ENCODE results near the gene IDNK. TPM values are rescaled to one million over a fixed set of nuclear protein-coding genes. Genes with fewer than 3 reads are reported as not detected.
A peak's percentile ranks its signal among the peaks of the same experiment; 100 is the strongest.
"Not testable (repeated sequence)": the region's sequence is repeated elsewhere in the genome, so short reads cannot be mapped to it uniquely, and the experiment has no call there.

The IDNK gene
- 6.1 TPM for total RNA-seq
- long read RNA-seq, transcript IDNK-202 (5 exons, 692 nt) = major isoform, 6 of 16 reads
- long read RNA-seq, partial matches to known transcripts = 0 of 16 reads
- long read RNA-seq, other reads (novel, unspliced or antisense) = 9 of 16 reads

DNA sequence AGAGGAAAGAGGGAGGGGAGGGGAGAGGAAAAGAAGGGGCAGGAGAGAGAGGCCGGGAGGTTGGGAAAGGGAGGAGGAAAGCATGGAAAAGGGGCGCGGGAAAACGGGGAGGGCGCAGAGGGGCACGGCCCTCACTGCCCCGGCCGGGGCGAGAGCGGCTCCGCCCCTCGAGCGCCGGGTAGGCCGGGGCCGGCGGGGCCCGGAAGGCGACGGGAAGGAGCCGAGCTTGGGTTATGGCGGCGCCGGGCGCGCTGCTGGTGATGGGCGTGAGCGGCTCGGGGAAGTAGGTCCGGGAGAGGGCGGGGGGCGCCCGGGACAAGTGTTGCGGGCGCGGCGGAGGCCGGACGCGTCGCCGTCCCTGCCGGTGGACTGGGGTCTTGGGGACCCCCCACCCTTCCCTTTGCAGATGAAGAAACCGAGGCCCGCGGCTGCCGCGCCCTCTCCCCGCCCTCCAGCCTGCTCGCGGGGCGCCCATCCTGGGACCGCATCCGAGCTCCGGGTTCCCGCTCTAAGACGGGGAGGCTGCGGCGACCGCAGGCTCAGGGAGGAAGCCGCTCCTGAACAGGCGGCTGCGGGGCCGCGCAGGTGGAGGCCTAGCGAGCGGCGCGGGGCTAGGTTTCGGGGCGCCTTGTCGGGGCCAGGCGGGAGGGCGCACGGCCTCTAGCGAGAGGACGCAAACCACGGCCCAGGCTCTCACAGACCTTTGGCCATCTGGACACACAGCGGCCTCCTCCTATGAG lies at the start of gene IDNK:
Gene IDNK, plus strand, starts transcription at position 205 of the 740 bp plus-strand sequence. Its CDS starts 29 bp downstream, at position 234.
- no peak for DNase-seq (ENCODE audit: low spot score)

DNA sequence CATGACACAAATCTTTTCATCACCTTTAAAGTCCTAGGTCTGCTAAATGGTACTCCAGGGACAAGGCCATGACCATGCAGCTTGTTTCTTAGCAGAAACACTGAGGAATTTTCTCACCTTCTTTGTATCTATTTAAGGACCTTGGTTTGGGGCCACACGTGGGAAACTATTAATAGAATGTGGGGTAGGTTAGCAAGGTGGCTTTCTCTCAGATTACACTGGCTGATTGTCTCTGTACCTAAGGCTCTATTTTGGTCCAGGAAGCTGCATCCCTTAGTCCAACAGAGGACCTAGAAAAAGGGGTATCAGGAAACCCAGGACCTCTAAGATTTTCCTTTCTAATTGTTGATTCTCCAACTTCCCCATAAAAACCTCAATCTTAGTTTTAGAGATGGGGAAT lies 48.5 kb upstream of the IDNK start:
- DNase-seq (ENCODE audit: low spot score) = no peak

DNA sequence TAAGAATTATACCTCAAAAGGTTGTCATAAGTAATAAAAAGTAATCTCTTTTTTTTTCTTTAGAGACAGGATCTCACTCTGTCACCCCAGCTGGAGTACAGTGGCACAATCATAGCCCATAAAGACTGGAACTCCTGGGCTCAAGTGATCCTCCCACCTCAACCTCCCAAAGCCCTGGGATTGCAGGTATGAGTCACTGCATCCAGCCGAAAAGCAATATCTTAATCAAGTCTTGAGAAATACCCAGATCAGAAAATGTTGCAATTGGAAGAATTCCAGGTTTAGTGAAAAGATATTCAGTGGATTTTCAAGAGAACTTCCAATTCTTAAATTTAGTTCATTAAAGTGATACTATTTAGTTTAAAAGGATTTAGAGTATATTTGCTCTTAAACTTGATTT lies 40.9 kb upstream of the IDNK start:
- no peak for DNase-seq (ENCODE audit: low spot score)

DNA sequence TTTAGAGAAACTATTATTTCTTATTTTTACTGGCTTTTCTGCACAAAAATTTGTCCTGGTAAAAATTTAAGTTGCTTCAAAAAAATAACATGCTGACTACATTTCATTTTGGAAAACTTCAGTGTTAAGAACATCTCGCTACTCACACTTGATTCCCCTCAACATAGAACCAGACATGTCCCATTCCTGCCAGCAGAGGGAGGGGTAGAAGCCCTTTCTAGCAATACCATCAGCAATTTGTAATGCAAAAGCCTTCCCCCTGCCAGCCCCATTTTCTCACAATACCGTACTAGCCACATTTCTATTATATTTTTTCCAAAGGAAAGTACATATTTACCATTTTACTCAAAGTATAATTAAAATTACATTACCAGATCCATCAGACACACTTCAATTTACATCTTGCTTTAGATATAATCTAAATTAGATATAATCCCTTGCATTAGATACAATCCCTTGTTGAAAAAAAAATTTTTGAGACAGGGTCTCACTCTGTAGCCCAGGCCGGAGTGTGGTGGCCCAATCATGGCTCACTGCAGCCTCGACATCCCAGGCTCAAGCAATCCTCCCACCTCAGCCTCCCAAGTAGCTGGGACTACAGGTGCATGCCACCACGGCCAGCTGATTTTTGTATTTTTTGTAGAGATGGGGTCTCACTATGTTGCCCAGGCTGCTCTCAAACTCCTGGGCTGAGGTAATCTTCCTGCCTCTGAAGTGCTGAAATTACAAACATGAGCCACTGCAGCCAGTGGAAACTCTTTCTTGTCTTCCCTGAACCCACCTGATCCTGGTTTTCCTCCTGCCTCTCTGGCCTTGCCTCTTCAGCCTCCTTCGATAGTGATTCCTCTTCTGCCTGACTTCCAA lies 39.6 kb upstream of the IDNK start:
- no peak for DNase-seq (ENCODE audit: low spot score)

DNA sequence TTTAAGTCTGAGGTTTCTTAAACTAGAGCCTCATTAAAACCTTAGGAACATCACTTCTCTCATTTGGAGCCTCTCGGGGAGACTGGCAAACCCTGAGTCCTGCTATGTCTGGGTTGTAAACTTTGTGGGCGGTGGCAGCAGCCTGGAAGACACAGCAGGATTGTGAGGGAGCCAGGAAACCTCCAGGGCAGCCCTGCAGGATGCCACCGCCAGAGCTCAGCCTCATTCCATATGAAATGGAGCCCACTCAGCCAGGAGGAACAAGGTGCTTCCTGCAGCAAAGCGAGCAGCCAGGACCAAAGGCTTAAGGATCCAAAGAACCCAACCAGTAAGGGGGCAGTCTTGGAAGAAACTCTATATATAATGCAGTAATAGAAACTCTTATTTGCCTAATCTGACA lies 37.9 kb upstream of the IDNK start:
- no peak for DNase-seq (ENCODE audit: low spot score)

DNA sequence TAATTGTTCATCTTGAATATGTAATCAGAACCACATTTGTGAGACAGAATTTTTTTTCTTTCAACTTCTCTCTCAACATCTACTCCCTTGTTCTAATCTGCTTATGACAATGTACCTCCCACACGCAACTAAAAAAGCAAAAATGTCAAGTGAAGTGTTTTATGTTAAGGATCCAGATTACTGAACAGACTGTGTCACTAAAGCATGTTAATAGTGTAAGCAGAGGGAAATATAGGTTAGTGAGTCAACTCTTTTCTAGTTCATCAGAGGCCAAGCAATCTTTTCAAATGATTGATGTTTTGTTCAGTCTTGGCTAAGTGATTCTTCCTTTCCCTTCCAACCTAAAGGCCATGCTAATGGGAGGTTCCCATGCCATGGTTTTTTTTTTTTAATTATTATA lies 34.7 kb upstream of the IDNK start:
- DNase-seq (ENCODE audit: low spot score) = no peak

DNA sequence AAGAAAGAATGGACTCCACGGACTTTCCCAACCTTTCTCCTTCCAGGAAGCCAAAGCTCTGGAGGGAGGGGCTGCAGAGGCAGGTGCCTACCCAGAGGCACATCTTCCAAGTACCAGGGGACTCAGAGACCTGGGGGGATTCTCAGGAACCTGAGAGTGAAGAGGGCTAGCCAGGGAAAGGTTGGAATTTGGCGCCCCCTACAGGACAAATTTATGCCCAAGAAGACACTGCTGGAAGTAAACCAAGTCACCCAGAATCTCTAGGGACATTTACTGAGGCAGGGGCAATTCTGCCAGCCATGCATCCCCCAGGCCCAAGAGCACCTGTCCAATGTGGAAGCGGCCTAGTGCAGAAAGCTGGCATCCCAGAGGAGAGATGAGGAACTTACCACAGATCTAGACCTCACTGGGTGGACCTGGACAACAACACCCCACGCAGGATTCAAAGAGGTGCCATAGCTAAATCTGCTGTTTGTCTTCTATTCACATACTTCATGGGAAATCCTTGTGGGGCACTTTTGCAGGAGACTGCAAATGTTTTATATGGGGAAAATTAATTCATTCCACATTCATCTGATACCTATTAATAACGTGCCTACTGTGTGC lies 25.9 kb upstream of the IDNK start:
- DNase-seq (ENCODE audit: low spot score) = no peak

DNA sequence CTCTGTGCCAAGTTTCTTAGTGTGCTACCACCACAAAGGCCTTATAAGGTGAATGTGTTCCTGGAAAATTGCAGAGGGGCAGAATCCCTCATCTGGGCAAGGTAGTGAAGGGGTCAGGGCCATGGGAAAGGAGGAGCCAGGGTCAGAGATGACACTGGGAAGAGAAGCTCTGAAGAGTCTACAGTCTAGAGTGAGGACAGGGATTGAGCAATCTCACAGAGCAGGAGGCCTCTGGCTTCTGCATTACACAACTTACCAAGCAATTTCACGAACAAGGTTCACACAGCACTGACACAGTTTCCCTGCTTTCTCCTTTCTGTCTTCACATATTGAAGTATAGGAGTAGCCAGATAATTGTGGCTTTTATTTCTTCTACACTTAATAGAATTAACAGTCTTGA lies 24.5 kb upstream of the IDNK start:
- no peak for DNase-seq (ENCODE audit: low spot score)

DNA sequence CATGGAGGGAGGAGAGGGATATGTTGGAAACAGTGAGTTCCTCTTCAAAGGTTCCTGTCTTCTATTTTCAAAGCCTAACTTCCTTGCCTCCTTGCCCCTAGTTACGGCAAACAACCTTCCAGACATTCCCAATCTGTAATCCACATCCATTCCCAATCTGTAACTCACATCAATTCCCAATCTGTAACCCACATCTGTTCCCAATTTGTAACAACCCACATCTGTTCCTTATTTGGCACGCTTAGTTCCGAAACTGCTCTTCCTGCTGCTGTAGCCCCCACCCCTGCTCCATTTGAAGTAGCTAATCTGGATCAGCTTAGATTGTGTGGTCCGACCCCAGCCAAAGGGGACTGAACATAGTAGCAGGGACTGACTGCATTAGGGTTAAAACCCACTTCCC lies 23.9 kb upstream of the IDNK start:
- DNase-seq (ENCODE audit: low spot score) = no peak

DNA sequence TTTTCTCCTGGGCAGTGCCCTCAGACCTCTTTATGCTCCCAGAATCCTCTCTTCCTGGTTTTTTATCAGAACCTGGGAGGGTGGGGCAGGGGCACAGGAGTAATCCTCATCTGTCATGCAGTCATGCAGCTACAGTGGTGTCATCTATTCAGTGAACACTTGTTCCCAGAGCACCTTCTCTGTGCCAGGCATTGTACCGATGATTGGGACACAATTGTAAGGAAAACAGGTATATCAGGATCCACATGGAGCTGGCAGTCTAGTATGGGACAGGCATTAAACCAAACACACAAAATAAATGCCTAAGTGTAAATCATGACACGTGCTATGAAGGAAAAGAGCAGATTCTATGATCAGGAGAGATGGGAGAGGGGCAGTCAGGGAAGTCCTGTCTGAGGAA lies 21.5 kb upstream of the IDNK start:
- DNase-seq (ENCODE audit: low spot score) = no peak

DNA sequence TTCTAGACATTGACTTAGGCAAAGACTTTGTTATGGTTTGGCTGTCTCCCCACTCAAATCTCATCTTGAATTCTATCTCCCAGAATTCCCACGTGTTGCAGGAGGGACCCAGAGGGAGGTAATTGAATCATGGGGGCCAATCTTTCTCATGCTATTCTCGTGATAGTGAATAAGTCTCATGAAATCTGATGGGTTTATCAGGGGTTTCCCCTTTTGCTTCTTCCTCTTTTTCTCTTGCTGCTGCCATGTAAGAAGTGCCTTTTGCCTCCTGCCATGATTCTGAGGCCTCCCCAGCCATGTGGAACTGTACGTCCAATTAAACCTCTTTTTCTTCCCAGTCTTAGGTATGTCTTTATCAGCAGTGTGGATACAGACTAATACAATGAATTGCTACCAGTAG lies 15.3 kb upstream of the IDNK start:
- not testable (repeated sequence) for DNase-seq (ENCODE audit: low spot score)

DNA sequence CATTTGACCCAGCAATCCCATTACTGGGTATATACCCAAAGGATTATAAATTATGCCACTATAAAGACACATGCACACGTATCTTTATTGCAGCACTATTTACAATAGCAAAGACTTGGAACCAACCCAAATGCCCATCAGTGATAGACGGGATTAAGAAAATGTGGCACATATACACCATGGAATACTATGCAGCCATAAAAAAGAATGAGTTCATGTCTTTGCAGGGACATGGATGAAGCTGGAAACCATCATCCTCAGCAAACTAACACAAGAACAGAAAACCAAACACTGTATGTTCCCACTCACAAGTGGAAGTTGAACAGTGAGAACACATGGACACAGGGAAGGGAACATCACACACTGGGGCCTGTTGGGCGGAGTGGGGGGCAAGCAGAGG lies 9.6 kb upstream of the IDNK start:
- not testable (repeated sequence) for DNase-seq (ENCODE audit: low spot score)

DNA sequence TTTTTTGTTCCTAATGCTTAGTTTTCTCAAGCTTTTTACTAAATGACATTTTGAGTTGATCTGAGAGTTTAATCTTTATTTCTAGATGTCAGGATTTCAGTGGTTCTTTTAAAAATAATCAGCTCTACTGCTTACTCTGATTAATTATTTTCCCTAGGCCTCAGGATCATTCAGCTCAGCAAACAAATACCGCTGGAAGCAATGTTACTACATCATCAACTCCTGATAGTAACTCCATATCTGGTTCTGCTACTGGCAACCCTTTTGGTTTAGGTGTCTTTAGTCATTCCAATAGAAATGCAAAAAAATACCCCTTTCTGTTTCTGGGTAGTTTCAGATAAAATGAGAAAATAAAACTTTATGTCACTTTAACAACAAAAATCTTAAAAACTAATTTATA lies 5.6 kb upstream of the IDNK start:
- no peak for DNase-seq (ENCODE audit: low spot score)

DNA sequence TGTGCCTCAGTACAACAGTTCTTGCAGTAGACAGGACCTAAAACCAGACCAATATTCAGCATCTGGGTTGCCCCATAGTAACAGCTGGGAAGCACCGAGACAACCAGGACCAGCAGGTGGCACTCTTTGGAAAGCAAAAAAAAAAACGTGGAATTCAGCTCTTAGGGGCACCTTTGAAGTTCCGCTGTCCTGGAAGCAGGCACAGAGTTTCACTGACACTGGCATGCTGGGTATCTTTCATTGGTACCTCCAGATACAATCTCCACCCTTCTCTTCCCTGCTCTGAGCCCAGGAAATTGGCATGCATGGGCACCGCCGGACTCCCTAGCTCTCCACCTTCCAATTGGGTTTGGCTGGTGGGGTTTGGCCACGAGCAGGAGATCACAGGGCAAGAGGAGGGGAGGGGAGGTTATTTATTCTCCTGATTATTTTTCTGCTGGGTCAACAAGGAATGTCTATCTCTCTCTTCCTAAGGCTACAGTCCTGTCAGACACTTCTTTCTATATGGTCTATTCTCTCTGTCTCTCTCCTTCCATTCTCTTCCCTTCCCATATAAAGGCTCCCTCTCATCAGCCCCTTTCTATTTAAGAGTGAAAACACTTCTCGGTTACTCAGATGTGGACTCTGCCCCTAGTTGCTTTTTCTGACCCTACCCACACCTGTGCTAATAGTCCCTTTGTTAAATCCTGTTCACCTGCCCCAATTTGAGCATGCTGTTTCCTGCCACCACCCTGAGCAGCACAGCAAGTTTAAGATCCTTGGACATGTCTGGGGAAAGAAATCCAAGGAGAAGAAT lies 1.9 kb upstream of the IDNK start:
- DNase-seq (ENCODE audit: low spot score) = no peak

DNA sequence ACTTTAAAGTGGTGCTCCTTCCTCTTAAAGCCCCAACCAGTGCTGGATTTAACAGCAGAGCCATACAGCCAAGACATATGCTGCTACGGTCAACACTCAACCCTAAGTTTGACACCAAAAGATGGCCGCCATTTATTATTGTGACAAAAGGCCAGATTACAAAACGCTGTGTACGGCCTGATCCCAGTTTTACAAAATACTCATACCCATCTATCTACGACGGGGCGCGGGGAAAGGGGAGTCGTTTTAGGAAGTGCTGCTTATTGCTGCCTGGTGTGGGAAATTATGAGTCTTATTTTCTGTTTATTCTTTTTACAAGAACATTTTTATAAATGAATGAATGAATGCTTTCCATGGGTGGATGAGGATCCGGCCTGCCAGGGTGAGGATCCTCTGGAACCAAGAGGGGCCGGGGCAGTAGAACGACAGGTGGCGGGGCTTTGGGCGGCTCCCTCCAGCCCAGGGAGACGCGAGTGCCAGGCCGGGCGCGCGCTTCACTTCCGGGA lies 457 bp upstream of the IDNK start:
- DNase-seq (ENCODE audit: low spot score) = peak; percentile 93

DNA sequence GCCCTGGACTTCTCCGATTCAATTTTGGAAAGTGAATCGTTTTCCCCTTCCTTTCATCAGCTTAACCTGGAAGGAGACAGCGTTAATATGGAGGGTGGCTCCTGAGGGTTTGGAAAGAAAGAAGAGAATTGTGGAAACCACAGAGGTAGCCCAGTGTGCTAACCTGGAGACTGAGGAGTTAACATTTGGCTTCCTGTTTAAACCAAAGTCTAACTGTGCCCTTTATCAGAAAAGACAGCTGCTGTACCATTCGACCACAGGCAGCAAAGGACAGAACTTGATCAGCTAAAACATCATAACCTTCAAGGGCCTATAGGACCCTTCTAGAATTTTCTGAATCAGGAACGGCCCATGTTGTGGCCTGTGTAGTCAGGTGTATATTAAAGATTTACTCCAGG lies 735 bp downstream of the IDNK start:
- no peak for DNase-seq (ENCODE audit: low spot score)

DNA sequence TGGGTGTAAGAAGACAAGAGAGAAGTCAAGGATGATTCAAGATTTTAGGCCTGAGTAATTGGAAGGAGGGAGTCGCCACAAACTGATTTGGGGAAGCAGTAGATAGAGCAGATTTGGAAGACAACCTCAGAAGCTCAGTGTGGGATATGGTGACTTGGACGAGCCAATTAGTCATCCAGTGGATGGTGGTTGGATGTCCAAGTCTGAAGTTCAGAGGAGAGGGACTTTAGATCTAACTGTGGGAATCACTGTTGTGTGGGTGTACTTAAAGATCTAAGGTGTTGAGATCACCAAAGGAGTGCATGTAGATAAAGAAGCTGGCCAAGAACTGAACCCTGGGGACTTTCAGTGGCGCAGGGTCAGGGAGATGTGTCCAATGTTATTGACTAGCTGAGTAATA lies 2.2 kb downstream of the IDNK start:
- no peak for DNase-seq (ENCODE audit: low spot score)

DNA sequence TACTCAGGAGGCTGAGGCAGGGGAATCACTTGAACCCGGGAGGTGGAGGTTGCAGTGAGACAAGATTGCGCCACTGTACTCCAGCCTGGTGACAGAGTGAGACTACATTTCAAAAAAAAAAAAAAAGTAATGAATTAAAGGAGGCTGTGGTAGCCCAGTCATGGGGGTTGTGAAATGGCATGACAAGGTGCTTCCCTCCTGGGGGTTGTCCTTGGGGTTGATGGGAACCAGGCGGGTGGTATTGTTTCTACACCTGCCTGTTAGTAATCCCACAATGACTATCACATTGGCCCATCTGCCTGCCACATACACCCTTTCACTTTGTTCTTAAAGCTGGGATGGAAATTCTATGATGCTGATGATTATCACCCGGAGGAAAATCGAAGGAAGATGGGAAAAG lies 5.6 kb downstream of the IDNK start:
- DNase-seq (ENCODE audit: low spot score) = no peak

DNA sequence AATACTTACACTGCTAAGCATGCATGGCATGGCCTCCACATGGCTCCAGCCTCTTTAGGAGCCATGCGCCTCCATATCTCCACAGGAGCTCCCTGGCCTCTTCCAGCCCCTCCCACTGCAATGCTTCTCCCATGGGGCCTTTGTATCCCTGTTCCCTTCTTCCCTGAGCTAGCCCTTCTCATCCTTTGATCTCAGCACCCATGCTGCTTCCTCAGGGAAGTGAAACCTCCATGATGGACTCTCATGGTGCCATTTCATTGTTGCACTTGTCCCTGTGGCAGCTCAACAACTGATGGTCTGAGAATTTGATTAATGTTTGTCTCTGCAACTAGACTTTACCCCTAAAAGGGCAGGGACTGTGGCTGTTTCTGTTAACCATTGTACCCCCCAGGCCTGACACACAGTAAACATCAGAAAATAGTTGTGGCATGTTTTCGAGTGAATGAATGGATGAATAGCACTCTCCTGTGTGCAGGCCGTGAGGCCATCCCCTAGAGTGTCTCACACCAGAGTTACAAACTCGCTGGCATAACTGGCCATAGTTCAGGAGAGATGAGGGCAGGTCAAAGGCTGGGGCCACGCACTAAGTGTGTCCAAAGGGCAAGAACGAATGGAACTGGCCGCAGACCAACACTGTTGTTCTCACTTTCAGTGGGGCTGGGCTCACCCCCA lies 6.6 kb downstream of the IDNK start:
- DNase-seq (ENCODE audit: low spot score) = no peak

DNA sequence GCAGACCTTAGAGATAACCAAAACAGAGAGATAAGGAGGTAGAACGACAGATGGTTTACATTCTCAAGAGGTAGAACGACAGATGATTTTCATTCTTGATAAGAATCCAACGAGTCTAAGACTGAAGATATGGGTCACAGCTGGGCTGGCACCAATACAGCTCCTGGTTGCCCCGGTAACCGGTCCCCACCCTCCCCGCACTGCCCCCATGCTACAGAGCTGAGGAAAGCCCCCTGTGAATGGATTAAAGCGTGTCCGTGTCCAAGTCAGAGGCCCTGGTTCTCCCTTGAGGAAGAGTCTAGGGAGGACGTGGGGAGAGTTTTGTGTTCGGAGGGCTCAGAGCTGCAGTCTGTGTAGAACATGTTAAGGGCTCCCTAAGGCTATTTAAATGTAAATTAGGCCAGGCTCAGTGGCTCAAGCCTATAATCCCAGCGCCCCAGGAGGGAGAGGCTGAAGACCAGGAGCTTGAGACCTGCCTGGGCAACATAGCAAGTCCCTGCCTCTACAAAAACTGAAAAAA lies 8.1 kb downstream of the IDNK start:
- no peak for DNase-seq (ENCODE audit: low spot score)

Measured in mesenteric fat pad (tissue), 1 donor.